Endothelial cell of umbilical vein (primary cell): ENCODE measurements around the gene ERBB3. TPM values are rescaled to one million over a fixed set of nuclear protein-coding genes. Genes with fewer than 3 reads are reported as not detected.

Experiments
- BruUV-seq: library from RNA; stranded (reverse); fragments of 400-500 nt; replicated peaks from 2 replicates; lab custom pipeline; 2021; lab: Mats Ljungman, UMichigan
- CTCF ChIA-PET: fragments of 300-600, 350-600 bp; sonication (Branson Sonifier 250); formaldehyde crosslinking; loops from one replicate; lab custom pipeline; 2021; ENCODE audit warnings: antibody characterized with exemption, inconsistent platforms; lab: Charles Lee
- POLR2A ChIA-PET: fragments of 300-600, 350-600 bp; sonication (Branson Sonifier 250); formaldehyde crosslinking; loops from one replicate; lab custom pipeline; 2021; ENCODE audit warnings: antibody characterized with exemption, inconsistent platforms; lab: Charles Lee
- DNase-seq: peaks from one replicate; pipeline ENCODE4 v3.0.0-alpha.2; 2011; ENCODE audit warnings: low read depth, low spot score
- FAIRE-seq: peaks from 2 replicates; lab custom pipeline; 2011; peaks lifted over from hg19 to GRCh38; lab: Jason Lieb, UNC
- H2AFZ ChIP-seq: 2 replicates; pipeline ENCODE4 v1.6.0; 2012; ENCODE audit warnings: low read depth, low read length, control low read depth, inconsistent platforms
- H3K27ac ChIP-seq: 2 replicates; pipeline ENCODE4 v1.5.1; 2011; ENCODE audit warnings: low read depth, mild to moderate bottlenecking, control low read depth, low read length, moderate library complexity; ENCODE audit not compliant: insufficient read depth
- H3K27me3 ChIP-seq, 2 experiments: 2 replicates each; pipeline versions ENCODE4 v1.6.0 to v1.6.1; 2011; ENCODE audit warnings: low read length in 2 of 2, mixed read lengths in 1 of 2; ENCODE audit not compliant: control insufficient read depth in 2 of 2, insufficient read depth in 2 of 2
- H3K36me3 ChIP-seq, 2 experiments: 2 replicates in 1 of 2; 3 replicates in 1 of 2; pipeline ENCODE4 v1.5.1; 2011; ENCODE audit warnings: low read length in 2 of 2, mild to moderate bottlenecking in 1 of 2, moderate library complexity in 1 of 2; ENCODE audit not compliant: control insufficient read depth in 2 of 2, insufficient read depth in 2 of 2; ENCODE audit errors: extremely low read depth in 1 of 2
- H3K4me1 ChIP-seq: 3 replicates; pipeline ENCODE4 v1.5.1; 2011; ENCODE audit warnings: mild to moderate bottlenecking, low read length; ENCODE audit not compliant: control insufficient read depth, insufficient read depth; ENCODE audit errors: extremely low read depth
- H3K4me2 ChIP-seq: 2 replicates; pipeline ENCODE4 v1.6.1; 2011; ENCODE audit warnings: low read length, control low read depth, mixed read lengths; ENCODE audit not compliant: insufficient read depth
- H3K4me3 ChIP-seq, 3 experiments: fragments of 200-600 bp in 1 of 3; sonication (generic), shearing (Covaris generic) in 1 of 3; replicated peaks in 1 of 3; 2 replicates each; pipeline ENCODE4 v1.5.1; 2011 to 2016; ENCODE audit warnings: control low read depth in 3 of 3, low read length in 3 of 3, mild to moderate bottlenecking in 2 of 3, inconsistent platforms in 1 of 3, low read depth in 1 of 3, moderate library complexity in 1 of 3; ENCODE audit not compliant: insufficient read depth in 1 of 3
- H3K79me2 ChIP-seq: 2 replicates; pipeline ENCODE4 v1.6.0; 2012; ENCODE audit warnings: low read length, inconsistent platforms; ENCODE audit not compliant: control insufficient read depth, insufficient read depth
- H3K9ac ChIP-seq: replicated peaks from 2 replicates; pipeline ENCODE3; 2011; ENCODE audit warnings: low read length, control low read depth; ENCODE audit not compliant: insufficient read depth; ENCODE audit errors: extremely low read depth
- H3K9me1 ChIP-seq: replicated peaks from 3 replicates; pipeline ENCODE4 v1.6.0; 2011; ENCODE audit warnings: mild to moderate bottlenecking, low read length; ENCODE audit not compliant: control insufficient read depth, insufficient read depth; ENCODE audit errors: extremely low read depth
- H3K9me3 ChIP-seq: replicated peaks from 2 replicates; pipeline ENCODE4 v1.5.1; 2012; ENCODE audit warnings: low read length, inconsistent platforms; ENCODE audit not compliant: control insufficient read depth, insufficient read depth
- H4K20me1 ChIP-seq: replicated peaks from 2 replicates; pipeline ENCODE3; 2011; ENCODE audit warnings: mild to moderate bottlenecking, low read length; ENCODE audit not compliant: control insufficient read depth, insufficient read depth; ENCODE audit errors: extremely low read depth
- EZH2 ChIP-seq: IDR thresholded peaks from 2 replicates; pipeline ENCODE4 v1.6.1; 2012; ENCODE audit warnings: borderline replicate concordance, low read depth, mild to moderate bottlenecking, moderate library complexity, low read length, inconsistent platforms; ENCODE audit not compliant: severe bottlenecking
- FOS ChIP-seq: IDR thresholded peaks from 2 replicates; pipeline ENCODE4 v1.6.1; 2011; ENCODE audit warnings: mild to moderate bottlenecking, low read length, moderate library complexity, borderline replicate concordance; ENCODE audit not compliant: insufficient read depth
- GATA2 ChIP-seq: IDR thresholded peaks from 2 replicates; pipeline ENCODE4 v1.7.0; 2011; ENCODE audit warnings: low read depth, mild to moderate bottlenecking, moderate library complexity, mixed read lengths, low read length; ENCODE audit not compliant: insufficient read length, insufficient read depth
- JUN ChIP-seq: IDR thresholded peaks from 2 replicates; pipeline ENCODE4 v1.6.1; 2011; ENCODE audit warnings: borderline replicate concordance, low read depth; ENCODE audit not compliant: insufficient read length, insufficient read depth
- MYC ChIP-seq: IDR thresholded peaks from one replicate; pipeline ENCODE4 v1.6.1; 2011; ENCODE audit warnings: mild to moderate bottlenecking, low read depth, low read length
- POLR2AphosphoS5 ChIP-seq: IDR thresholded peaks from 2 replicates; pipeline ENCODE4 v1.6.1; 2012; ENCODE audit warnings: low read depth, mild to moderate bottlenecking, control low read depth, low read length, moderate library complexity; ENCODE audit not compliant: insufficient read depth
- dilution Hi-C: fragments of 300-500 bp; cut with MboI; formaldehyde crosslinking; loops from one replicate; pipeline ENCODE4 v1.15.0; 2019; ENCODE audit warnings: low sequenced_read_pairs; ENCODE audit not compliant: extremely low pct_ligation_motif_present
- intact Hi-C: fragments of 100-400 bp; cut with micrococcal nuclease; formaldehyde crosslinking; loops from one replicate; pipeline ENCODE4 v1.10.0; 2022
- polyA plus RNA-seq, 4 experiments: library from polyadenylated mRNA; depleted of rRNA in 3 of 4; stranded (reverse) in 3 of 4; unstranded in 1 of 4; fragments of >200 nt; gene quantifications; 2 replicates each; pipeline versions ENCODE4 v1.2.1 to v1.2.3, GENCODE V29; 2011 to 2012; ENCODE audit warnings: missing spikeins in 1 of 4
- total RNA-seq: library from RNA; stranded (reverse); gene quantifications from 2 replicates; pipeline ENCODE4 v1.2.3, GENCODE V29; 2021
- TF ChIP-seq, protein P1 (sequence below), 2 donors: IDR thresholded peaks; 1 replicate in 1 of 2; 2 replicates in 1 of 2; pipeline ENCODE4 v1.5.1; 2011; ENCODE audit warnings: low read length in 2 of 2, mild to moderate bottlenecking in 2 of 2, moderate library complexity in 2 of 2, control low read depth in 1 of 2, inconsistent platforms in 1 of 2, low read depth in 1 of 2; ENCODE audit not compliant: insufficient read depth in 1 of 2; ENCODE audit errors: extremely low read depth in 1 of 2
- TF ChIP-seq, protein P2 (sequence below): IDR thresholded peaks from 2 replicates; pipeline ENCODE4 v1.6.1; 2011; ENCODE audit not compliant: insufficient read depth, insufficient read length

The ERBB3 gene
- total and polyA plus RNA-seq, 2 donors (not counting 3 experiments of a cell fraction or from before 2014, with no cell fraction given), result 0.11 to 1.5 TPM

DNA sequence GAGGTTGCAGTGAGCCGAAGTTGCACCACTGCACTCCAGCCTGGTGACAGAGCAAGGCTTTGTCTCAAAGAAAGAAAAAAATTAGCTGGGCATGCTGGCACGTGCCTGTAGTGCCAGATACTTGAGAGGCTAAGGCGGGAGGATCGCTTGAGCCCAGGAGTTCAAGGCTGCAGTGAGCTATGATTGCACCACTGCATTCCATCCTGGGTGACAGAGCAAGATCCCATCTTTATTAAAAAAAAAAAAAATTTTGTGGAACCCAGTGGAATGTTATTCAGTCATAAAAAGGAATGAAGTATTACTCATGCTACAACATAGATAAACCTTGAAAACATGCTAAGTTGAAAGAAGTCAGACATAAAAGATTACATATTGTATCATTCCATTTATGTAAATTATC, 8.3 kb upstream of the ERBB3 start:
- Histone ChIP-seq H3K9ac (no peak overlapping the region), H3K79me2 (no peaks in the 10 kb centered on the region), H3K4me2 (no peak overlapping the region), H3K4me3 (no peak overlapping the region), H3K4me1 (no peaks in the 10 kb centered on the region), H3K27ac (no peak overlapping the region), H3K9me1 (no peaks in the 10 kb centered on the region), H3K36me3 (no peaks in the 10 kb centered on the region), H3K9me3 (no peaks in the 10 kb centered on the region), H4K20me1 (no peaks in the 10 kb centered on the region), H2AFZ (no peak overlapping the region), H3K27me3 (no peaks in the 10 kb centered on the region)
- dilution Hi-C loops (no loop called here), intact Hi-C loops (no loop called here)
- POLR2A ChIA-PET, result no interaction called here
- no peak for DNase-seq
- CTCF ChIA-PET, result no interaction called here
- TF ChIP-seq POLR2AphosphoS5 (no peak), EZH2 (no peak), MYC (no peak), GATA2 (no peak), JUN (no peak), FOS (no peak)
- TF ChIP-seq, protein P1, sequence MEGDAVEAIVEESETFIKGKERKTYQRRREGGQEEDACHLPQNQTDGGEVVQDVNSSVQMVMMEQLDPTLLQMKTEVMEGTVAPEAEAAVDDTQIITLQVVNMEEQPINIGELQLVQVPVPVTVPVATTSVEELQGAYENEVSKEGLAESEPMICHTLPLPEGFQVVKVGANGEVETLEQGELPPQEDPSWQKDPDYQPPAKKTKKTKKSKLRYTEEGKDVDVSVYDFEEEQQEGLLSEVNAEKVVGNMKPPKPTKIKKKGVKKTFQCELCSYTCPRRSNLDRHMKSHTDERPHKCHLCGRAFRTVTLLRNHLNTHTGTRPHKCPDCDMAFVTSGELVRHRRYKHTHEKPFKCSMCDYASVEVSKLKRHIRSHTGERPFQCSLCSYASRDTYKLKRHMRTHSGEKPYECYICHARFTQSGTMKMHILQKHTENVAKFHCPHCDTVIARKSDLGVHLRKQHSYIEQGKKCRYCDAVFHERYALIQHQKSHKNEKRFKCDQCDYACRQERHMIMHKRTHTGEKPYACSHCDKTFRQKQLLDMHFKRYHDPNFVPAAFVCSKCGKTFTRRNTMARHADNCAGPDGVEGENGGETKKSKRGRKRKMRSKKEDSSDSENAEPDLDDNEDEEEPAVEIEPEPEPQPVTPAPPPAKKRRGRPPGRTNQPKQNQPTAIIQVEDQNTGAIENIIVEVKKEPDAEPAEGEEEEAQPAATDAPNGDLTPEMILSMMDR (IDR thresholded peaks at IDR 0.05; ENCODE audit: extremely low read depth in 1 of 2, insufficient read depth in 1 of 2, low read depth in 1 of 2, low read length in 2 of 2), result no peak
- TF ChIP-seq, protein P2, sequence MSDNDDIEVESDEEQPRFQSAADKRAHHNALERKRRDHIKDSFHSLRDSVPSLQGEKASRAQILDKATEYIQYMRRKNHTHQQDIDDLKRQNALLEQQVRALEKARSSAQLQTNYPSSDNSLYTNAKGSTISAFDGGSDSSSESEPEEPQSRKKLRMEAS, result no peak
- BruUV-seq, result no TSS peak
- FAIRE-seq, result no peak
